GM21423 (cell line): Measurements from ENCODE around the gene UBA1.
"Not testable (repeated sequence)": the region's sequence is repeated elsewhere in the genome, so short reads cannot be mapped to it uniquely, and the experiment has no call there.

ENCODE experiments used
- ATAC-seq: cut with Tn5 transposase; IDR thresholded peaks from one replicate; pipeline ENCODE4 v1.9.1; 2021; ENCODE audit warnings: mild to moderate bottlenecking, moderate library complexity; ENCODE audit not compliant: unreplicated experiment

UBA1 gene

GRCh38 chrX:47247999-47248320 is 54.3 kb downstream of the UBA1 start:
- no peak for ATAC-seq

DNA sequence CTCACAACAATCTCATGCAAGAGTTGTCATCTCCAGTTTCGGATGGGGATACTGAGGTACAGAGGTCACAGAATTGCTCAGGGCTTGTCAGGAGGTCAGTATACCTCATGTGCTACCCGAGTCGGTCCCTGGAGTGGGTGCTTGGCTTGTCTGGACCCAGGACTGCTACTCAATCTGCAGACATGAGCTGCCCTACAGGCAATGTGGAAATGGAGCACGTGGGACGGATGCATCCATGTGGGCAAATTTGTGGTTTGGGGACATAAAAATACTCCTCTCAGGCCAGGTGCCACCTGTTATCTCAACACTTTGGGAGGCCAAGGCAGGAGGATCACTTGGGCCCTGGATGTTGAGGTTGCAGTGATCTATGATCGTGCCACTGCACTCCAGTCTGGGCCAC is 54.9 kb downstream of the UBA1 start:
- ATAC-seq, result no peak

GRCh38 chrX:47250017-47250347 is 56.4 kb downstream of the UBA1 start:
- ATAC-seq, result no peak

- not testable (repeated sequence) for ATAC-seq
These were observed 64.0 kb downstream of the UBA1 start for GRCh38 chrX:47257620-47258019.
